OCI-LY7 (cell line): ENCODE data around the gene ANKRD37. TPM values are rescaled to one million over a fixed set of nuclear protein-coding genes. Genes with fewer than 3 reads are reported as not detected.

ENCODE experiments used
- BruUV-seq: library from RNA; stranded (reverse); fragments of 400-500 nt; replicated peaks from 2 replicates; lab custom pipeline; 2021; lab: Mats Ljungman, UMichigan
- CTCF ChIA-PET: fragments of 300-600 bp; sonication (Branson Sonifier 250); formaldehyde crosslinking; loops from one replicate; lab custom pipeline; 2022; ENCODE audit warnings: antibody characterized with exemption; ENCODE audit not compliant: unreplicated experiment; lab: Charles Lee
- POLR2A ChIA-PET: fragments of 300-600 bp; sonication (Branson Sonifier 250); formaldehyde crosslinking; loops from one replicate; lab custom pipeline; 2022; ENCODE audit warnings: antibody characterized with exemption; lab: Charles Lee
- DNase-seq: peaks from one replicate; pipeline ENCODE4 v3.0.0-alpha.2; 2015; ENCODE audit warnings: low spot score
- H2AFZ ChIP-seq: fragments of 200-600 bp; sonication (generic), shearing (Covaris generic); 2 replicates; pipeline ENCODE4 v1.6.1; 2014; ENCODE audit warnings: mild to moderate bottlenecking, antibody characterized with exemption, low read length, moderate library complexity
- H3K27ac ChIP-seq: fragments of 200-600 bp; sonication (generic); 2 replicates; pipeline ENCODE4 v1.5.1; 2014; ENCODE audit warnings: mixed run types, low read depth, mild to moderate bottlenecking, moderate library complexity, low read length, inconsistent platforms; ENCODE audit not compliant: poor library complexity, severe bottlenecking
- H3K36me3 ChIP-seq: fragments of 200-600 bp; sonication (generic); 2 replicates; pipeline ENCODE4 v1.6.1; 2014; ENCODE audit warnings: mild to moderate bottlenecking, antibody characterized with exemption, low read length, moderate library complexity, mixed read lengths; ENCODE audit not compliant: insufficient read depth
- H3K4me1 ChIP-seq: fragments of 200-600 bp; sonication (generic); 2 replicates; pipeline ENCODE4 v1.5.1; 2014; ENCODE audit warnings: mild to moderate bottlenecking, low read length; ENCODE audit not compliant: insufficient read depth, poor library complexity, severe bottlenecking
- H3K4me2 ChIP-seq: fragments of 200-600 bp; sonication (generic); 2 replicates; pipeline ENCODE4 v1.6.1; 2014; ENCODE audit warnings: mild to moderate bottlenecking, low read length
- H3K4me3 ChIP-seq: fragments of 200-600 bp; sonication (generic); 2 replicates; pipeline ENCODE4 v1.5.1; 2014; ENCODE audit warnings: mild to moderate bottlenecking, low read depth, low read length; ENCODE audit not compliant: poor library complexity, severe bottlenecking
- H3K79me2 ChIP-seq: fragments of 200-600 bp; sonication (generic); 2 replicates; pipeline ENCODE4 v1.6.1; 2016; ENCODE audit warnings: low read depth, mild to moderate bottlenecking, low read length, moderate library complexity, mixed read lengths; ENCODE audit not compliant: insufficient read depth
- H3K9me2 ChIP-seq: fragments of 200-600 bp; sonication (generic); 2 replicates; pipeline ENCODE4 v1.6.1; 2016; ENCODE audit warnings: mild to moderate bottlenecking, low read length, mixed read lengths; ENCODE audit not compliant: insufficient read depth
- H3K9me3 ChIP-seq: fragments of 200-600 bp; sonication (generic); 2 replicates; pipeline ENCODE4 v1.6.1; 2014; ENCODE audit warnings: mild to moderate bottlenecking, mixed run types, low read length, mixed read lengths
- H4K20me1 ChIP-seq: fragments of 200-600 bp; sonication (generic); 2 replicates; pipeline ENCODE4 v1.6.1; 2014; ENCODE audit warnings: mild to moderate bottlenecking, antibody characterized with exemption, low read length, moderate library complexity, mixed read lengths; ENCODE audit not compliant: insufficient read depth
- EZH2phosphoT487 ChIP-seq: fragments of 200-600 bp; sonication (generic); IDR thresholded peaks from 2 replicates; pipeline ENCODE4 v1.6.1; 2018; ENCODE audit warnings: low read depth, borderline replicate concordance, mild to moderate bottlenecking, mixed run types, antibody characterized with exemption, low read length, moderate library complexity, mixed read lengths
- intact Hi-C: fragments of 100-400 bp; cut with micrococcal nuclease; formaldehyde crosslinking; loops from one replicate; pipeline ENCODE4 v1.10.0; 2022; ENCODE audit not compliant: unreplicated experiment
- total RNA-seq, 2 experiments: library from RNA; depleted of rRNA in 1 of 2; stranded (reverse); fragments of >200 nt in 1 of 2; shearing (Covaris generic) in 1 of 2; gene quantifications; 2 replicates each; pipeline ENCODE4 v1.2.3, GENCODE V29; 2014 to 2022
- TF ChIP-seq, protein P1 (sequence below): fragments of 200-600 bp; sonication (generic); conservative IDR thresholded peaks from 2 replicates; pipeline ENCODE4 v1.5.1; 2014; ENCODE audit warnings: mild to moderate bottlenecking, antibody characterized with exemption, low read length, moderate library complexity, mixed read lengths

The ANKRD37 gene
- total RNA-seq, 2 experiments from 2014 or later = 3.8 to 14.1 TPM

DNA sequence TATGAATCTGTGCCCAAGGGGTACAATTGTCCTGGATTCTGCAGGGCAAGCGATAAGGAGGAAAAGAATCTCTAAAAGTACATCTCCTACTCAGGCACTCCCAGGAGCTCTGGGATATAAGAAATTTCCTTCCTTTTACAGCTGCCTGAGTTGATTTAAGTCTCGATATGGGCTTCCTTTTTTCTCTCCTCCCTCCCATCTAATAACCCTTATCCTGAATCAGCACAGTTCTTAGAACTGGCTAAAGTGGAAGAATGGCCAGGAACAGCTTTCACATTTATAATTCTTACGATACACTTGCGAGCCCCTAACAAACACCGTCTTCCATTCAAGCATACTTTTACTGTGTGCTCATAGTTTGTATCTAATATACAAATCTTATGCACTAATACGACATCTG is 22.1 kb upstream of the ANKRD37 start:
- H3K9me2 ChIP-seq = no peaks in the 10 kb centered on the region
- TF ChIP-seq, protein P1, sequence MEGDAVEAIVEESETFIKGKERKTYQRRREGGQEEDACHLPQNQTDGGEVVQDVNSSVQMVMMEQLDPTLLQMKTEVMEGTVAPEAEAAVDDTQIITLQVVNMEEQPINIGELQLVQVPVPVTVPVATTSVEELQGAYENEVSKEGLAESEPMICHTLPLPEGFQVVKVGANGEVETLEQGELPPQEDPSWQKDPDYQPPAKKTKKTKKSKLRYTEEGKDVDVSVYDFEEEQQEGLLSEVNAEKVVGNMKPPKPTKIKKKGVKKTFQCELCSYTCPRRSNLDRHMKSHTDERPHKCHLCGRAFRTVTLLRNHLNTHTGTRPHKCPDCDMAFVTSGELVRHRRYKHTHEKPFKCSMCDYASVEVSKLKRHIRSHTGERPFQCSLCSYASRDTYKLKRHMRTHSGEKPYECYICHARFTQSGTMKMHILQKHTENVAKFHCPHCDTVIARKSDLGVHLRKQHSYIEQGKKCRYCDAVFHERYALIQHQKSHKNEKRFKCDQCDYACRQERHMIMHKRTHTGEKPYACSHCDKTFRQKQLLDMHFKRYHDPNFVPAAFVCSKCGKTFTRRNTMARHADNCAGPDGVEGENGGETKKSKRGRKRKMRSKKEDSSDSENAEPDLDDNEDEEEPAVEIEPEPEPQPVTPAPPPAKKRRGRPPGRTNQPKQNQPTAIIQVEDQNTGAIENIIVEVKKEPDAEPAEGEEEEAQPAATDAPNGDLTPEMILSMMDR = no peak
- no peak for TF ChIP-seq EZH2phosphoT487
- BruUV-seq = no TSS peak
- H3K9me3 ChIP-seq = no peaks in the 10 kb centered on the region
- no peaks in the 10 kb centered on the region for H4K20me1 ChIP-seq
- no peak overlapping the region for H3K27ac ChIP-seq
- no peak overlapping the region for H2AFZ ChIP-seq
- H3K4me3 ChIP-seq = no peak overlapping the region
- no peak overlapping the region for H3K4me2 ChIP-seq
- intact Hi-C loops = no loop called here
- no peak for DNase-seq
- H3K79me2 ChIP-seq = no peaks in the 10 kb centered on the region
- H3K36me3 ChIP-seq = peaks cover 4% of the 10 kb centered on the region; the same call in 1 of the 2 replicates
- ChIA-PET CTCF (no interaction called here), POLR2A (interaction anchor here (0.6 kb wide), 1 partner anchor 31 kb away, joined by 3 read pairs; no protein-coding TSS in a partner anchor)
- no peaks in the 10 kb centered on the region for H3K4me1 ChIP-seq

DNA sequence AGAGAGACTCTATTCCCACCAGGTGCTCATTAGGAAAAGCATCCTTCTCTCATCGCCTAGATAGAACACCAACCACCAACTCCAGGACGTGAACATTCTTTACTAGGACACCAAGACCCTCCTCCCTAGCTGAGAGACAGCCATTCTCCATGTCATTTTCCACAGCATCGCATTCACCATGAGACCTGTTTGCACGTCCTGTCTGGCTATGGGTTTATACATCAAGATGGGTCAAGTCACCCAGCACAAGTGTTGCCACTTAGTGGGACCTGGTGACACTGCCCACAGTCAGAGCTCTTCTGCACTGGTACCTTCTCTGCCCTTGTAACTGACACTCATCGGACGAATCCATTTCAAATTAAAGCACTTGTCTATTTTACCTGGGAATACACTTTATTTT is 18.4 kb upstream of the ANKRD37 start:
- Histone ChIP-seq H4K20me1 (no peaks in the 10 kb centered on the region), H3K9me3 (peaks cover 19% of the 10 kb centered on the region), H2AFZ (no peak overlapping the region), H3K4me3 (no peak overlapping the region), H3K27ac (no peak overlapping the region), H3K36me3 (peaks cover 4% of the 10 kb centered on the region), H3K9me2 (no peaks in the 10 kb centered on the region), H3K4me2 (no peak overlapping the region), H3K4me1 (no peaks in the 10 kb centered on the region), H3K79me2 (no peaks in the 10 kb centered on the region)
- POLR2A ChIA-PET = no interaction called here
- intact Hi-C loops = no loop called here
- CTCF ChIA-PET = no interaction called here
- BruUV-seq = no TSS peak
- no peak for TF ChIP-seq EZH2phosphoT487
- TF ChIP-seq, protein P1 = no peak
- no peak for DNase-seq

DNA sequence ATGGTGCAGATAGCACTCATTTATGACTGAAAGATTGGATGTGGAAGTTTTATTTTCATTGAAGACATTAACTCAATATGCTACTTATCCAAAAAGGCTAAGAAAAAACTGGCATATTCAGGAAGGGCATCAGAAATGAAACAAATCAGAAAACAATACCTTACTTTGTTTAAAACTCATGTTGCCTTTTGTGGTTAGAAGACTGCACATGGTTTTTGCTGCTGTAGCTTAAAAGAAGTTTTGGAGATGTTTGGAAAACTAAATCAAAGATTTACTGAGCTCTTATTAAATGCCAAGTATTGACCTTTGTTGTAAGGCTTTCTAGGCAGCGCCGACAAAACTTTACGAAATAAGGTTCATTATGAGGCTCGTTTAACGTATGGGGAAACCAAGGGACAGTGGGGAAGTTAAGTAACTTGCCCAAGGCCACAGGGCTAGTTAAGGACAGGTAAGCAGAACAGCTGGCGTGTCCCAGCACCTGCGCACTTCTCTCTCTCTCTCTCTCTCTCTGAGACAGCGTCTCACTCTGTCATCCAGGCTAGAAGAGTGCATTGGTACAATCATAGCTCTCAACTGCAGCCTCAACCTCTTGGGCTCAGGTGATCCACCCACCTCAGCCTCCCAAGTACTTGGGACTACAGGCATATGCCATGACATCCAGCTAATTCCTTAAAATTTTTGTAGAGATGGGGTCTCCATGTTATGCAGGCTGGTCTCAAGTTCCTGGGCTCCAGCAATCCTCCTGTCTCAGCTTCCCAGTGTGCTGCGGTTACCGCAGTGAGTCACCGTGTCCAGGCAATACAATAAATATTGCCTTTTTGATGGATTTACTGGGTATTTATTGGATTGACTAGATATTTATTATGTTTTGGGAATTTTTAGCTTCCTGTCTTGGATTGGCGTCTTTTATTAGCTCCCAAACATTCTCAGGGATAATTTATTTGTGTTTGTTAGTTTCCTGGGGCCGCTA is 17.0 kb upstream of the ANKRD37 start:
- Histone ChIP-seq H3K79me2 (no peaks in the 10 kb centered on the region), H3K36me3 (peaks cover 4% of the 10 kb centered on the region), H3K4me2 (no peak overlapping the region), H3K4me1 (no peaks in the 10 kb centered on the region), H3K4me3 (no peak overlapping the region), H3K9me2 (no peaks in the 10 kb centered on the region), H4K20me1 (no peaks in the 10 kb centered on the region), H3K9me3 (peaks cover 19% of the 10 kb centered on the region), H2AFZ (no peak overlapping the region), H3K27ac (no peak overlapping the region)
- no TSS peak for BruUV-seq
- ChIA-PET CTCF (no interaction called here), POLR2A (interaction anchor here (0.6 to 0.8 kb wide), 5 partner anchors 9 to 544 kb away, joined by 3 to 5 read pairs (median 3); no protein-coding TSS in a partner anchor)
- intact Hi-C loops = no loop called here
- TF ChIP-seq, protein P1 = no peak
- no peak for TF ChIP-seq EZH2phosphoT487
- no peak for DNase-seq
